PC-3 (cell line): ENCODE measurements around the gene TTC39B.

ENCODE experiments used
- EZH2 ChIP-seq: fragments of 300-600 bp; sonication (generic); IDR thresholded peaks from one replicate; pipeline ENCODE4 v1.6.1; 2017; ENCODE audit warnings: antibody characterized with exemption, mild to moderate bottlenecking, low read length; ENCODE audit not compliant: unreplicated experiment
- EZH2phosphoT487 ChIP-seq: fragments of 300-600 bp; sonication (generic); IDR thresholded peaks from 2 replicates; pipeline ENCODE4 v1.6.1; 2018; ENCODE audit warnings: mild to moderate bottlenecking, antibody characterized with exemption, low read length, borderline replicate concordance
- TF ChIP-seq, protein P1 (sequence below): fragments of 300-600 bp; sonication (generic); conservative IDR thresholded peaks from 2 replicates; pipeline ENCODE4 v1.5.1; 2017; ENCODE audit warnings: antibody characterized with exemption, low read depth, mild to moderate bottlenecking, low read length

DNA sequence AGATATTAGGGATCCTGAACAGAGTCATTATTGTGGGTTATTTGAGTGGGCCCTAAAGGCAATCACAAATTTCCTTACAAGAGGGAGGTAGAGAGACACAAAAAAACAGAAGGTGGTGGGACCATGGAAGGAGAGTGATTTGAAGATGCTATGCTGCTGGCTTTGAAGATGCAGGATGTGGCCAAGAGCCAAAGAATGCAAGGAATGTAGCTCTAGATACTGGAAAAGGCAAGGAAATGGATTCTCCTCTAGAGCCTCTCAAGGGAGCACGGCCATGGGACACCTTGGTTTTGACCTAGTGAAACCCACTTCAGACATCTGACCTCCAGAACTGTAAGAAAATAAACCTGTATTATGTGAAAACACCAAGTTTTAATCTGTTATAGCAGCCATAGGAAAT lies 53.8 kb downstream of the TTC39B start:
- TF ChIP-seq, protein P1, sequence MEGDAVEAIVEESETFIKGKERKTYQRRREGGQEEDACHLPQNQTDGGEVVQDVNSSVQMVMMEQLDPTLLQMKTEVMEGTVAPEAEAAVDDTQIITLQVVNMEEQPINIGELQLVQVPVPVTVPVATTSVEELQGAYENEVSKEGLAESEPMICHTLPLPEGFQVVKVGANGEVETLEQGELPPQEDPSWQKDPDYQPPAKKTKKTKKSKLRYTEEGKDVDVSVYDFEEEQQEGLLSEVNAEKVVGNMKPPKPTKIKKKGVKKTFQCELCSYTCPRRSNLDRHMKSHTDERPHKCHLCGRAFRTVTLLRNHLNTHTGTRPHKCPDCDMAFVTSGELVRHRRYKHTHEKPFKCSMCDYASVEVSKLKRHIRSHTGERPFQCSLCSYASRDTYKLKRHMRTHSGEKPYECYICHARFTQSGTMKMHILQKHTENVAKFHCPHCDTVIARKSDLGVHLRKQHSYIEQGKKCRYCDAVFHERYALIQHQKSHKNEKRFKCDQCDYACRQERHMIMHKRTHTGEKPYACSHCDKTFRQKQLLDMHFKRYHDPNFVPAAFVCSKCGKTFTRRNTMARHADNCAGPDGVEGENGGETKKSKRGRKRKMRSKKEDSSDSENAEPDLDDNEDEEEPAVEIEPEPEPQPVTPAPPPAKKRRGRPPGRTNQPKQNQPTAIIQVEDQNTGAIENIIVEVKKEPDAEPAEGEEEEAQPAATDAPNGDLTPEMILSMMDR, result no peak
- TF ChIP-seq EZH2 (no peak), EZH2phosphoT487 (no peak)
